Liver (tissue), 9 donors: ENCODE measurements around the gene SORL1. TPM values are rescaled to one million over a fixed set of nuclear protein-coding genes. Genes with fewer than 3 reads are reported as not detected.

Experiments
- DNase-seq: peaks from one replicate; pipeline ENCODE4 v3.0.0-alpha.2; 2017; ENCODE audit warnings: low spot score
- H3K27ac ChIP-seq, 2 donors: one replicate each; pipeline ENCODE4 v1.7.0; 2013; ENCODE audit warnings: inconsistent platforms in 2 of 2, low read length in 2 of 2, control low read depth in 1 of 2, low read depth in 1 of 2, mild to moderate bottlenecking in 1 of 2
- H3K27me3 ChIP-seq, 4 donors: one replicate each; pipeline versions ENCODE4 v1.6.1 to v1.7.0; 2013; ENCODE audit warnings: low read length in 3 of 4, inconsistent platforms in 1 of 4, mild to moderate bottlenecking in 1 of 4, moderate library complexity in 1 of 4; ENCODE audit not compliant: control insufficient read depth in 4 of 4, insufficient read depth in 4 of 4
- H3K36me3 ChIP-seq, 4 donors: one replicate each; pipeline versions ENCODE4 v1.6.1 to v1.7.0; 2013; ENCODE audit warnings: low read length in 3 of 4, mild to moderate bottlenecking in 3 of 4, low read depth in 1 of 4, moderate library complexity in 1 of 4; ENCODE audit not compliant: control insufficient read depth in 4 of 4, insufficient read depth in 3 of 4
- H3K4me1 ChIP-seq, 4 donors: one replicate each; pipeline versions ENCODE4 v1.6.1 to v1.7.0; 2013; ENCODE audit warnings: low read length in 3 of 4, mild to moderate bottlenecking in 3 of 4, moderate library complexity in 1 of 4; ENCODE audit not compliant: control insufficient read depth in 4 of 4, insufficient read depth in 4 of 4
- H3K4me3 ChIP-seq, 3 donors: one replicate each; pipeline versions ENCODE4 v1.6.1 to v1.7.0; 2013; ENCODE audit warnings: low read length in 3 of 3, control low read depth in 1 of 3, low read depth in 1 of 3, mild to moderate bottlenecking in 1 of 3
- H3K9ac ChIP-seq, 2 donors: one replicate each; pipeline ENCODE4 v1.7.0; 2013; ENCODE audit warnings: low read length in 2 of 2, mild to moderate bottlenecking in 2 of 2, moderate library complexity in 2 of 2, control low read depth in 1 of 2, low read depth in 1 of 2
- H3K9me3 ChIP-seq, 4 donors: one replicate each; pipeline versions ENCODE4 v1.6.1 to v1.7.0; 2013; ENCODE audit warnings: low read length in 3 of 4; ENCODE audit not compliant: control insufficient read depth in 4 of 4
- ATF3 ChIP-seq: IDR thresholded peaks from 2 replicates; pipeline ENCODE4 v1.6.1; 2016; ENCODE audit warnings: antibody characterized with exemption
- CTCF ChIP-seq: fragments of 150-350 bp; IDR thresholded peaks from 2 replicates; pipeline ENCODE4 v1.5.1; 2017; ENCODE audit warnings: improper control_type of control experiment, low read depth, low read length; ENCODE audit not compliant: missing input control
- EGR1 ChIP-seq, 2 donors: IDR thresholded peaks; 2 replicates each; pipeline ENCODE4 v1.6.1; 2016 to 2018; ENCODE audit warnings: antibody characterized with exemption in 2 of 2, low read depth in 2 of 2
- FOXA1 ChIP-seq: IDR thresholded peaks from 2 replicates; pipeline ENCODE4 v1.6.1; 2016; ENCODE audit warnings: antibody characterized with exemption
- FOXA2 ChIP-seq: IDR thresholded peaks from 2 replicates; pipeline ENCODE4 v1.6.1; 2016; ENCODE audit warnings: antibody characterized with exemption
- GABPA ChIP-seq, 2 donors: IDR thresholded peaks in 1 of 2; conservative IDR thresholded peaks in 1 of 2; 2 replicates each; pipeline ENCODE4 v1.6.1; 2016; ENCODE audit warnings: antibody characterized with exemption in 2 of 2, mild to moderate bottlenecking in 1 of 2, moderate library complexity in 1 of 2
- HNF4A ChIP-seq, 2 donors: conservative IDR thresholded peaks; 2 replicates each; pipeline ENCODE4 v1.6.1; 2016; ENCODE audit warnings: antibody characterized with exemption in 2 of 2, mild to moderate bottlenecking in 2 of 2
- HNF4G ChIP-seq: IDR thresholded peaks from 2 replicates; pipeline ENCODE4 v1.6.1; 2016; ENCODE audit warnings: antibody characterized with exemption
- JUND ChIP-seq, 2 donors: IDR thresholded peaks; 2 replicates each; pipeline ENCODE4 v1.6.1; 2016; ENCODE audit warnings: antibody characterized with exemption in 2 of 2
- MAX ChIP-seq: IDR thresholded peaks from 2 replicates; pipeline ENCODE4 v1.6.1; 2016; ENCODE audit warnings: antibody characterized with exemption
- NR2F2 ChIP-seq: IDR thresholded peaks from 2 replicates; pipeline ENCODE4 v1.6.1; 2016; ENCODE audit warnings: antibody characterized with exemption
- RAD21 ChIP-seq, 2 donors: IDR thresholded peaks; 2 replicates each; pipeline ENCODE4 v1.6.1; 2016; ENCODE audit warnings: antibody characterized with exemption in 2 of 2, mild to moderate bottlenecking in 2 of 2
- REST ChIP-seq: IDR thresholded peaks from 2 replicates; pipeline ENCODE4 v1.6.1; 2016; ENCODE audit warnings: antibody characterized with exemption, mild to moderate bottlenecking
- RXRA ChIP-seq, 2 donors: IDR thresholded peaks; 2 replicates each; pipeline ENCODE4 v1.6.1; 2017 to 2018; ENCODE audit warnings: antibody characterized with exemption in 2 of 2, mild to moderate bottlenecking in 1 of 2
- SP1 ChIP-seq: IDR thresholded peaks from 2 replicates; pipeline ENCODE4 v1.6.1; 2018; ENCODE audit warnings: antibody characterized with exemption, mild to moderate bottlenecking
- TAF1 ChIP-seq: conservative IDR thresholded peaks from 2 replicates; pipeline ENCODE4 v1.6.1; 2016; ENCODE audit warnings: antibody characterized with exemption, mild to moderate bottlenecking
- YY1 ChIP-seq: IDR thresholded peaks from 2 replicates; pipeline ENCODE4 v1.6.1; 2016; ENCODE audit warnings: antibody characterized with exemption, mild to moderate bottlenecking
- ZBTB33 ChIP-seq: IDR thresholded peaks from 2 replicates; pipeline ENCODE4 v1.6.1; 2016; ENCODE audit warnings: antibody characterized with exemption
- WGBS: extraction: QIAGEN DNeasy Blood & Tissue Kit; methylation state at CpG from one replicate; pipeline ENCODE4 v1.1.7; 2013; 5-methylcytosine and 5-hydroxymethylcytosine counted together
- polyA plus RNA-seq, 2 donors: library from polyadenylated mRNA; stranded (reverse) in 1 of 2; unstranded in 1 of 2; fragments of 200-250 nt in 1 of 2; fragments of >200 nt in 1 of 2; fragmentation: Nextera tagmentation in 1 of 2; extraction: Ambion mirVana in 1 of 2; gene quantifications; one replicate each; pipeline versions ENCODE4 v1.2.1 to v1.2.3, GENCODE V29; 2013 to 2015
- total RNA-seq, 2 donors: library from RNA; depleted of rRNA; stranded (reverse); fragments of >200 nt; gene quantifications; one replicate each; pipeline ENCODE4 v1.2.3, GENCODE V29; 2014
- donor health status: healthy.
- donor health status: healthy.
- donor health status: healthy.
- donor health status: healthy.
- donor health status: healthy.

SORL1 gene
- total and polyA plus RNA-seq, 4 donors = 14.6 to 124 (median 25.4) TPM

- peaks cover 0 to 37% (median 10%) of the 10 kb centered on the region in 4 donors for H3K4me1 ChIP-seq
- no peaks in the 10 kb centered on the region for H3K27me3 ChIP-seq
- peak overlapping the region in 1 of 2 donors; percentile 52 for H3K9ac ChIP-seq
- H3K36me3 ChIP-seq = peaks cover 4 to 47% (median 21%) of the 10 kb centered on the region in 4 donors
- no peak overlapping the region for H3K4me3 ChIP-seq
- H3K9me3 ChIP-seq = no peaks in the 10 kb centered on the region
- TF ChIP-seq NR2F2 = no peak
- TF ChIP-seq RXRA (IDR thresholded peaks at IDR 0.05) = no peak
- no peak for TF ChIP-seq EGR1 (IDR thresholded peaks at IDR 0.05; ENCODE audit: low read depth in 2 of 2)
- no peak for TF ChIP-seq JUND (IDR thresholded peaks at IDR 0.05)
- TF ChIP-seq RAD21 (IDR thresholded peaks at IDR 0.05) = no peak
- TF ChIP-seq HNF4A (conservative IDR thresholded peaks at IDR 0.05) = no peak
- TF ChIP-seq GABPA (IDR thresholded peaks at IDR 0.05 in 1 of 2, conservative IDR thresholded peaks at IDR 0.05 in 1 of 2) = no peak
- TF ChIP-seq FOXA1 = no peak
- no peak for TF ChIP-seq CTCF
- TF ChIP-seq HNF4G = no peak
- no peak for TF ChIP-seq MAX
- no peak for TF ChIP-seq ZBTB33
- no peak for TF ChIP-seq YY1
- no peak for TF ChIP-seq TAF1
- no peak for TF ChIP-seq SP1
- no peak for TF ChIP-seq FOXA2
- no peak for TF ChIP-seq ATF3
- no peak for TF ChIP-seq REST
- DNase-seq = no peak
- WGBS = 94% methylated on average over 2 of the region's 2 CpGs
- H3K27ac ChIP-seq = peak overlapping the region; percentile 88 to 92
Observed at GRCh38 chr11:121554552-121554951, 102.4 kb downstream of the SORL1 start.
